ENCODE results near the gene GDF2.

DNA sequence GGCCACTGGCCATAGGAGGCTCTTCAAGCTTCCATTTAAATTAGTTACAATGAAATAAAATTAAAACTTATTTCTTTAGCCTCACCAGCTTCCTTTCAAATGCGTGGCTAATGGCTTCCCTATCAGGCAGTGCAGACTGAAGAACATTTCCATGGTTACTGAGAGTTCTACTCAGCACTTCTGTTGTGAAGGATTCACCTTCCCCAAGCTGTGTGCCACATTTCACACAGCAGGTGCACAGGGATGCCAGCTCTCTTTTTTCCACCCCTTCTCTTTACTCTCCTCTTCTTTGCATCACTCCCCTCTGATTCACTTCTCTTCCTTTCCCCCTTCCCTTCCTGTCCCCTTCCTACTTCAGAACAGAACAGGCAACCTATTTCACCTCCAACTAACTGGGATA, 833 bp downstream of the GDF2 start:
- TF ChIP-seq, protein P1, sequence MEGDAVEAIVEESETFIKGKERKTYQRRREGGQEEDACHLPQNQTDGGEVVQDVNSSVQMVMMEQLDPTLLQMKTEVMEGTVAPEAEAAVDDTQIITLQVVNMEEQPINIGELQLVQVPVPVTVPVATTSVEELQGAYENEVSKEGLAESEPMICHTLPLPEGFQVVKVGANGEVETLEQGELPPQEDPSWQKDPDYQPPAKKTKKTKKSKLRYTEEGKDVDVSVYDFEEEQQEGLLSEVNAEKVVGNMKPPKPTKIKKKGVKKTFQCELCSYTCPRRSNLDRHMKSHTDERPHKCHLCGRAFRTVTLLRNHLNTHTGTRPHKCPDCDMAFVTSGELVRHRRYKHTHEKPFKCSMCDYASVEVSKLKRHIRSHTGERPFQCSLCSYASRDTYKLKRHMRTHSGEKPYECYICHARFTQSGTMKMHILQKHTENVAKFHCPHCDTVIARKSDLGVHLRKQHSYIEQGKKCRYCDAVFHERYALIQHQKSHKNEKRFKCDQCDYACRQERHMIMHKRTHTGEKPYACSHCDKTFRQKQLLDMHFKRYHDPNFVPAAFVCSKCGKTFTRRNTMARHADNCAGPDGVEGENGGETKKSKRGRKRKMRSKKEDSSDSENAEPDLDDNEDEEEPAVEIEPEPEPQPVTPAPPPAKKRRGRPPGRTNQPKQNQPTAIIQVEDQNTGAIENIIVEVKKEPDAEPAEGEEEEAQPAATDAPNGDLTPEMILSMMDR (conservative IDR thresholded peaks at IDR 0.05; ENCODE audit: low read depth in 2 of 2): no peak
- TF ChIP-seq EZH2phosphoT487 (IDR thresholded peaks at IDR 0.05; ENCODE audit: unreplicated experiment) (no peak), EZH2 (IDR thresholded peaks at IDR 0.05; ENCODE audit: low read depth, unreplicated experiment) (no peak), POLR2AphosphoS5 (IDR thresholded peaks at IDR 0.05; ENCODE audit: low read depth) (no peak), JUNB (IDR thresholded peaks at IDR 0.05; ENCODE audit: unreplicated experiment) (no peak)
- TF ChIP-seq, protein P2, sequence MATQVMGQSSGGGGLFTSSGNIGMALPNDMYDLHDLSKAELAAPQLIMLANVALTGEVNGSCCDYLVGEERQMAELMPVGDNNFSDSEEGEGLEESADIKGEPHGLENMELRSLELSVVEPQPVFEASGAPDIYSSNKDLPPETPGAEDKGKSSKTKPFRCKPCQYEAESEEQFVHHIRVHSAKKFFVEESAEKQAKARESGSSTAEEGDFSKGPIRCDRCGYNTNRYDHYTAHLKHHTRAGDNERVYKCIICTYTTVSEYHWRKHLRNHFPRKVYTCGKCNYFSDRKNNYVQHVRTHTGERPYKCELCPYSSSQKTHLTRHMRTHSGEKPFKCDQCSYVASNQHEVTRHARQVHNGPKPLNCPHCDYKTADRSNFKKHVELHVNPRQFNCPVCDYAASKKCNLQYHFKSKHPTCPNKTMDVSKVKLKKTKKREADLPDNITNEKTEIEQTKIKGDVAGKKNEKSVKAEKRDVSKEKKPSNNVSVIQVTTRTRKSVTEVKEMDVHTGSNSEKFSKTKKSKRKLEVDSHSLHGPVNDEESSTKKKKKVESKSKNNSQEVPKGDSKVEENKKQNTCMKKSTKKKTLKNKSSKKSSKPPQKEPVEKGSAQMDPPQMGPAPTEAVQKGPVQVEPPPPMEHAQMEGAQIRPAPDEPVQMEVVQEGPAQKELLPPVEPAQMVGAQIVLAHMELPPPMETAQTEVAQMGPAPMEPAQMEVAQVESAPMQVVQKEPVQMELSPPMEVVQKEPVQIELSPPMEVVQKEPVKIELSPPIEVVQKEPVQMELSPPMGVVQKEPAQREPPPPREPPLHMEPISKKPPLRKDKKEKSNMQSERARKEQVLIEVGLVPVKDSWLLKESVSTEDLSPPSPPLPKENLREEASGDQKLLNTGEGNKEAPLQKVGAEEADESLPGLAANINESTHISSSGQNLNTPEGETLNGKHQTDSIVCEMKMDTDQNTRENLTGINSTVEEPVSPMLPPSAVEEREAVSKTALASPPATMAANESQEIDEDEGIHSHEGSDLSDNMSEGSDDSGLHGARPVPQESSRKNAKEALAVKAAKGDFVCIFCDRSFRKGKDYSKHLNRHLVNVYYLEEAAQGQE (IDR thresholded peaks at IDR 0.05; ENCODE audit: unreplicated experiment): no peak

Data from GM23338 (cell line).